ENCODE results near the gene AGXT.

Gene AGXT

DNA sequence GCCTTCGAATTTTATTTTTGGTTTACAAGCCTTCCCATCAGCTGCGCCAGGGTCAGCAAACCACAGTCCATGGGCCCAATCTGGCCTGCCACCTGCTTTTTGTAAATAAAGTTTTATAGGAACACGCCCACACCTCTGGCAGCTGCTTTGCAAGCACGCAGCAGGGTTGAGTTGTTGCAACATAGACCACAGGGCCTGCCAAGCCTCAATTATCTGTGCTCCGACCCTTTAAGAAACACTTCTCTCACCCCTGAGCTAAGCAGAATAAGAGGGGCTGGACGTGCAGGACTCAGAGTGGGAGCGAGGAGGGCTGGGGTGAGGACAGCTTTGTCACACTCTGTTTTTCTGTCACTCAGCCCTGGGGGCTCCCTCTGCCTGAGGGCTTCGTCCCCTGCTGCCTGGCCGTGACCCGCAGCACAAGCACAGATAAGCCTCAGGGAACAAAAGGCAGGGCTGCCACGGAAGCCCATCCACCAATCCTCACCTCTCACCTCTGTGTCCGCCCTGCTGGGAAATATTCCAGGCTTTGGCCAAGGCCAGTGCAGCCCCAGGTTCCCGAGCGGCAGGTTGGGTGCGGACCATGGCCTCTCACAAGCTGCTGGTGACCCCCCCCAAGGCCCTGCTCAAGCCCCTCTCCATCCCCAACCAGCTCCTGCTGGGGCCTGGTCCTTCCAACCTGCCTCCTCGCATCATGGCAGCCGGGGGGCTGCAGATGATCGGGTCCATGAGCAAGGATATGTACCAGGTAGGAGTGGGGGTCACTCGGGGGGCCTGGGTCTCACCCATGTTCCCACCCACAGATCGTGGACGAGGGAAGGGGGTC lies at the start of gene AGXT:
Gene AGXT (plus strand): TSS at position 539 of the 823 bp plus-strand sequence. CDS start 42 bp downstream, at position 581.
- DNase-seq = no peak

DNA sequence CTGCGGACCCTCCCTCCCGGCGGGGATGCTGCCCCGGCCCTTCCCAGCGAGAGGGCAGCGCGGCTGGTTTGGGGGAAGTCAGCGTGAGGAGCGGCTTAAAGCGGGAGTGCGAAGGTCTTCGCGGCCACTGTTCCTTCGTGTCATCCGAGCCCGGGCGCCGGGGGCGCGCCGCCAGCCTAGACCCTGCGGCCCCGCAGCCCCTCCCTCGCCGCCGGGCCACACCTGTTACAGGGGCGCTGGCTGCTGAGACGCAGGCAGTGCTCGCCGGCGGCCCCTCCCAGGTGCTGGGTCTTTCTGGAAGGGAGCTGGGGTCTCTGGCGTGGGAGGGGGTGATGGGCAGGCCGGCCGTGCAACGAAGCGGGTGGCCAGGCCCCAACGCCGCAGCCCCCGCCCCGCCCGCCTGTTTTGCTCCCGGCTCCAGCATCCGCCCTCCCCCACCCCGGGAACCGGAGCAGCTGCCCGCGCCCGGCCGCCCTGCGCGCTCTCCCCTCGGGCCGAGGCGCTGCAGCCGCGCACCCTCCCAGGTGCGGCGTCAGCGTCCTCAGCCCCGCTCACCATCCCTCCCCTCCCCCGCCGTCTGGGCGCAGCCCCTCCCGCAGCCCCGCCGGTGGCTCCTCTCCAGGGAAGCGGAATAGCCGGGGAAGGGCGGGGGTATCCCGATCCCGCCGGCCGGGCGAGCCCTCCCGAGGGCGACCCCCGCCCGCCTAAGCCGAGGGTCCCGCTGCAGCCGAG lies 49.3 kb upstream of the AGXT start:
- no peak for DNase-seq

DNA sequence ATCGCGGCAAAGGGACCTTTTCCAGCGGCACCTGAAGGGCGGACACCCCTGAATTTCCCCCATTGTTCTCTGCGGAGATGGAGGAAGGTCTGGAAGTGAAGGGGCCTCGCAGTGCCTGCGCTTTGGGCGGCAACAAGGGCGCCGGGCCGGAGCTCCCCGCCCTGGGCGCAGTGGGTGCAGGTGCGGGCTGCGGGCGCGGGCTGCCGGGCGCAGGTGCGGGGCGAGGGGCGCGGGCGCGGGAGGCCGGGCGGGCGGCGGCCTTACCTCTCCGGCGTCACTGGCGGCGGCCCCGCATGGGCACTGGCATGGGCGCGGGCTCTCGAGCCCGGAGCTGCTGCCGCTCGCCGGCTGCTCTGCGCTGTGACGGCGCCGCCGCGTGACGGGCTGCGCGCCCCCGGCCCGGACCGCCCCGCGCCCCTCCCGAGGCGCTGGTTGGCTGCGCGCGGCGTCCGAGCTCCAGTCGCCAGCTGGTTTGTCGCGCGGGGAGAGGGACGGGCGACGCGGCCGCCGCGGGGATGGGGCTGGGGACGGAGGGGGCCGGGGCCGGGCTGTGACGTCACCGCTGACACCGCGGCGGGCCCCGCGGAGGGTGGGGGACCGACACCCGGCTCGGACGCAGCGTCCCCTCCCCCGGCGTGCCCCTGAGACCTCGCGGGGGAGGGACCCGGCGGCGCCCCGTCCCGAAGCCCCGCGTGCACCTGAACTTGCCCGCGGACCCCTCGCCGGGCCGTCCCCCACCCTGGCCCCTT lies 48.6 kb upstream of the AGXT start, which contains the start of gene KIF1A:
Gene KIF1A (minus strand): TSS at position 362 of the 749 bp plus-strand sequence. CDS start 22,467 bp downstream, outside the sequence.
- no peak for DNase-seq

DNA sequence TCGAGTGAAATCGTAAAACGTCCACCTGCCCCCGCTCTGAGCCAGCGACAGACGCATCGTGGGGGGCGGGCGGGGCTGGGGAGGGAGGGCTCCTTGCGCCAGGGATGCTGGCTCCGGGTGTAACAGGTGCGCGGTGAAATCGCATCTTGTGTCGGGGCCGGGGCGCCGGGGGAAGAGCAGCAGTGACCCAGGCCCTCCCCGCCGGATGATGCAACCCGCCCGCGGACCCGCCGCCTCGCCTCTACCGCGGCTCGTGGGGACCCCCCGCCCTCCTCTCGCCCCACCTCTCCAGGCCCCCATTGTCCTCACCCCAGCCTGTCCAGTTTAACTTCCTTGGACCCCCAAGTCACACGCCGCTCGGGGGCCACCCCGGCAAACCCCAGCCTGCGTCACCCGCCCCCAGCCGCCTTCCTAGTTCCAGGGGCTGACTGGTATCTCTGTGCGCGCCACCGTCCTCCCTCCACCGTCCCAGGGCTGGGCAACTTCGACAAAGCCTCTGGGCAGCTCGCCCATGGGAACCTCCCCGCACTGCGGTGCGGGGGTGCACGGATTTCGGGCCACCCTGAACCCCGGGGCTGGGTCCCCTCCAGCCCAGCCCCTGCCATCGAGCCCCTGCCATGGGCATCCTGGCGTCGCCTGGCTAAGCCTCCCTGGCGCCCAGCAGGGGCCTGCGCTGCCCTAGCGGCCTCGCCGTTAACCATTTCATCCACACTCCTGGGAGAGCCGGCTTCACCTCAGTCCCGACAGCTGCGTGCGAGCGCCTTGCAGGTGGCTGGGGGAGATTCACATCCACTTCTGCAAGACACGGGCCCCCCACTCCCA lies 47.8 kb upstream of the AGXT start:
- no peak for DNase-seq

DNA sequence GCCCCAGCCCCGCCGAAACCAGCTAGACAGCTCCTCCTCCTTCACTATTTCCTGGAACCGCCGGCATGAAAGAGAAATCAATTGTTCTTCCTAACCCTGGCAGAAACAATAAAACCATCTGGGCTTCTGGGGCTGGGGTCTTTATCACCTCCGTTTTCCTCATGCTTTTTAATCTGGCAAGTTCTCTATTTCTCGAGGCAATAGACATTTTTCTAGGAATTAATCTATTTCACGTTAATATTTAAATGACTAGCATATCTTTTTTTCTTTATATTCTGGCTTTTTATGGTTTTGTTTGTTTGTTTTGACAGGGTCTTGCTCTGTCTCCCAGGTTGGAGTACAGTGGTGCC lies 47.2 kb upstream of the AGXT start:
- DNase-seq = no peak

DNA sequence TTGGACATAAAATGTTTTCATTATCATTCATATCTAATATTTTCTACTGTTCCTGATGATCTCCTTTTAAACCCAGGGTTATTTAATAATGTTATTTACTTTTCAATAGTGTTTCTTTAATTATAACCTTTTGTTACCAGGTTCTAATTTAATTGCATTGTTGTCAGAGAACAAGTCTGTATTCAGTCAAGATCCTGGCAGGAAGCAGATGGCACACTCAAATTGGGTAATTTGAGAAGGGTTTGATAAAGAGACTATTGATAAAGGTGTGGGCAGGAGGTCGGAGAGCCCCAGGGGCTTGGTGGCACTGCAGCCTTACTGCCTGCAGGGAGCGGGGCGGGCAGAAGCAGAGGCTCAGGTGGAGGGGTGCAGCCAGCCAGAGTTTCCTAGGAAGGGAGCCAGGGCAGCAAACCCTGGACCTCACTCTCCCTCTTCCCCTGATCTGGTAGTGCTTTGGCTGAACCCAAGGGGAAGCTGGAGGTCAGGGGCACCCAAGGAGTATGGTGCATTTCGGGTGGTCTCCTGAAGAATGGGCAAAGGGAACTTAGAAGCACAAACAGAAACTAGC lies 46.3 kb upstream of the AGXT start:
- DNase-seq = no peak

DNA sequence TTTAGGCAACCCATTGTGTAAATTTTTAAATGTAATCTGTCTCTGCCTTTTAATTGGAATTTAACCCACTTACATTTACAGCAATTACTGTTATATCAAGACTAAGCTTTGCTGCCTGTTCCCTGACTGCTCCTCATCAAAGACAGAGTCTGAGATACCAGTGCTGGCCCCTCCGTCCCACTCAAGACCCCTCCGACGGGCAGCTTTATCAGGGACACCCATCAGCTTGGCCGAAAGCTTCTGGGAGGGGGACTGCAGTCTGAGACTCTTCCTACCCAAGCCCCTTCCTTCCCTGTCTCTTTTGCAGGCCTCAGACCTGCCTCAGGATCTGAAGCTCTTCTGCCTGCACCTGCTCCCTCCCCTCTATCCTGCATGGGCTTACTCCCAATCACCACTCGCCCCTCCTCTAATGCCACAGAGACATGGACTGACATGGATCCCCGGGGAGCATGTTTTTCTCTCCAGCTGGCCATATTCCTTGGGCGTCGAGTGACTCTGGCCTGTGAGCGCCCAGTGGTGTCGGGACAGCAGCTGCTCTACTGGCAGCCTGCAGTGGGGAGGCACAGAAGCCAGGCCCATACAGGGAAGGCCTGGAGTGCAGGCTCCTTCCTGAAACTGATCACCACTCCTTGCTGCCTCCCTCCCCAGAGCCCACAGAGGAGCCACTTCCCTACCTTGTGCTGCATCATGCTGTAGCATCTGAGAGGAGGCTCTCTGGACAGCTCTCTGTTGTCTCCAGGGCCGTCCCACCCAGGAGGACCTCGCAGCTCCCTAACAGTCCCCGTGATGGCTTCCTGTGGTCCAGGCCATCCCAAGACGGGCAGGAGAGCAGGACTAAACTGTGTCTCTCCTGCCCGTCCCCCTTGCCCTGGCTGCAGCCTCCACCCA lies 44.9 kb upstream of the AGXT start:
- no peak for DNase-seq

DNA sequence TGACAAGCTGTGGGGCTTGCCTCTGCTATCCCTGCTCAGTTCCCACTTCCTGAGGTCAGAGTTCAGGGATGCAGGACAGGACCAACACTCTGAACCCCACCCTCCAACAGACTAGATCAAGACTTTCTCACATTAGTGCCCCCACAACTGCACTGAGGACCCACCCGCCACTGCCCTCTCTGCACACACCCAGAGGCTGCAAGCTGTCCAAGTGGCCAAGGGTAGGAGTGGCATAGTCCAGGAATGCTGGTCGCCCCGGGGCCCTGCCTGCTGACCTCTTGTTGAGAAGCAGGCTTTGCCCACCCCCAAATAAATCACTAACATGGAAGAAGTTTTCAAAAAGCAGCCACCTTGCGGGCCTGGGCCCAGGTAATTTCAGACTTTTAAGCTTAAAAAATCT lies 43.1 kb upstream of the AGXT start:
- DNase-seq = no peak

DNA sequence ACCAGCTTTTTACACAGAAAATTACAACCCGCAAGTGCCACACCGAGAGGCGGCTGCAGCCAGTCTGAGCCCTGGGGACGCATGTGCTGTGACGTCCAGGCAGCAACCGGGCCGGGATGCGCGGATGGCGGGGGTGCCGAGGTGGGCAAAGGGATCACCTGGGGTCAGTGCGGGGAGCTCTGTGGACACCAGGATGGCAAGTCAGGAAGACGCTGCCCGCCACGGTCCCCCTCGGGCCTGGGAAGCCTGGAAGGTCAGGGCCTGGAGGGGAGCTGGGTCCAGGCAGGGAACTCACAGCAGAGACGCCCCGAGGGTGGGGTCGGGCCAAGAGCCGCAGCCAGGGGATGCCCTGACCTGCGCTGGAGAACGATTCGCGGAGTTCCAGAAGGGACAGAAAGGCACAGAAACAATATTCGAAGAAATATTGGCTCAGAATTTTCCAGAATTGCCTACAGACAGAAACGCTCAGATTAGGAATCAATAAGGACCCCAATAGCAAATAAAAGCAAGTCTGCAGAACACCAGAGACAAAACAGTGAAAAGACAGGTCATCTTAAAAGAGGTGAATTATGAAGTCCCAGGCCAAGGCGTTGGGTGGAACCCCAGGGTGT lies 36.9 kb upstream of the AGXT start:
- no peak for DNase-seq

DNA sequence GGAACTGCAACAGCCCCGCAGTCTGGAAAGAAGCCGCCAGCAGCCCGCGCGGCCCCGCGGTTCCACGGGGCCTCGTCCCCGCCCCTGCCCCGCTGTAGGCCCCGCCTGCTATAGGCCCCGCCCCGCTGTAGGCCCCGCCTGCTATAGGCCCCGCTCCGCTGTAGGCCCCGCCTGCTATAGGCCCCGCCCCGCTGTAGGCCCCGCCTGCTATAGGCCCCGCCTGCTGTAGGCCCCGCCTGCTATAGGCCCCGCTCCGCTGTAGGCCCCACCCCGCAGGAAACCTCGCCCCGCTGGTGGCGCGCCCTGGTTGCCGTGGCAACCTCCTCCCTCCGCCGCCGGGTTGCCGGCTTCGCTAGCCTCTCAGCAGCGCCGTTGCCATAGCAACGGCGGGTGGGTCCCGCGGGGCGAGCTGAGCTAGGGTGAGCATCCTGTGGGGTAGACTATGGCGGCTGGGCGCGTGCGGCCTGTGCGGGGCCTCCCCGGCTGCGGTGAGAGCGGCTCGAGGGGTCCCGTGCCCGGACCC lies 36.4 kb upstream of the AGXT start:
- DNase-seq = peak; percentile 80 to 91

DNA sequence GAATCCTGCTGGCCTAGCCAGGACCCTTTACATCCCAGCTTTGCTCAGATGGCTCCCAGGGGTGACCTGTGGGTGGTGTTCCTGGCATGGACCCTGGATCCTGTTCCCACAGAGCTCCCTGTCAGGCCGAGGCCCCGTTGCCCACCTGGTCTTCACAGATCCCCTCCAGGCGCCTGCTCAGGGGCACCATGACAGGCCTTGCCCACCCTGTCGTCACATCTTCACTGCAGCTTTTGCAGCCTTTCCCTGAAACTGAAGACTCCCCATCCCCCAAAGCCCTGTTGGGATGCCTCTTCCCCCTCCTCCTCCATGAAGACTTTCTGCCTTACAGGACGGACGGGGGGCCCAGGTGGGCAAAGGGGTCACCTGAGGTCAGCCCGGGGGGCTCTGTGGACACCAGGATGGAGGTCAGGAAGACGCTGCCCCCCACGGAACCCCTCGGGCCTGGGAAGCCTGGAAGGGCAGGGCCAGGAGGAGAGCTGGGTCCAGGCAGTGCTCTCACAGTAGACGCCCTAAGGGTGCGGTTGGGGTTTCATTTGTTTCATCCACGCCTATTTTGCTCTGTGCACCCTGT lies 35.6 kb upstream of the AGXT start:
- DNase-seq = no peak

DNA sequence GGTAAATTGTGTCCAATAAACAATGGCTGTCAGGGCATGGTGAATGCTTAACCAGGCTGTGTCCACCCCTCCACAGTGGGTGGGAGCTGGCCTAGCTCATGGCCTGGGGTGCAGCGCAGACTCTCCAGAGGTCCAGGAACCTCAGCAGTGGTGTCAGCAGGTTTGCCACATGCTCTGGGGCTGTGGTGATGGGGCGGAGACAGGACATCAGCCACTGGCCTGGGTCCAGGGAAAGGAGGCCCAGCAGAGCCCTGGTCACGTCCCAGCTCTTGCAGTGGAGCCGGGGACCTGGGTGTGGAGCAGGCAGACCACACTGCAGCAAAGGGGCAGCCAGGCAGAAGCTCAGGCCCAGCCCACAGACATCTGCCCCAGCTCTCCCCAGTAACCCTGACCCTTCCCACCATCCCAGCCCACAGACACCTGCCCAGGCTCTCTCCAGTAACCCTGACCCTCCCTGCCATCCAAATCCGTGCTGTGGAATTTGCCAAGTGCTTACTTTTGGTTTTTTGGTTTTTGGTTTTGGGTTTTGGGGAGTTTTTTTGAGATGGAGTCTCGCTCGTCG lies 34.8 kb upstream of the AGXT start:
- DNase-seq = no peak

DNA sequence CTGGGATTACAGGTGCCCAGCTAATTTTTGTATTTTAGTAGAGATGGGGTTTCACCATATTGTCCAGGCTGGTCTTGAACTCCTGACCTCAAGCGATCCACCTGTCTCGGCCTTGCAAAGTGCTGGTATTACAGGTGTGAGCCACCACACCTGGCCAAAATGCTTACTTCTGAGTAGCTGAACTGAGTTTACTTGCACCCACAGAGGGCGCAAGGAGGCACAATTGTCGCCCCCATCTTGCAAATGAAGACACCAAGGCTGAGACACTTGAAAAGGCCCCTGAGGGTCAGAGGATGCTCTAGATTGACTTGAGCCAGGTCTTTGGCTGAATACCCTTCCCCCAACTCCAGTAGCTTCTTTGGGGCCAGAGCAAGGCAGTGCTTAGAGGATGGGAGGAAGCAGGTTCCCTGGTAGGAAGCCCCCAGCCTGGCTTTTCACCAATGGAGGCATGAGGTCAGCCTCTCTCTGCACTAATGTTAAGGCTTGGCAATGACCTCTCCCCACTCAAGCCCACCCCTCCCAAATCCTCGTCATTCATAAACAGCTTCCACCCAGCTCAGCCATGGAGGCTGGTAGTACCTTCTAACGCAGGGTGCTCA lies 34.1 kb upstream of the AGXT start:
- DNase-seq = no peak

DNA sequence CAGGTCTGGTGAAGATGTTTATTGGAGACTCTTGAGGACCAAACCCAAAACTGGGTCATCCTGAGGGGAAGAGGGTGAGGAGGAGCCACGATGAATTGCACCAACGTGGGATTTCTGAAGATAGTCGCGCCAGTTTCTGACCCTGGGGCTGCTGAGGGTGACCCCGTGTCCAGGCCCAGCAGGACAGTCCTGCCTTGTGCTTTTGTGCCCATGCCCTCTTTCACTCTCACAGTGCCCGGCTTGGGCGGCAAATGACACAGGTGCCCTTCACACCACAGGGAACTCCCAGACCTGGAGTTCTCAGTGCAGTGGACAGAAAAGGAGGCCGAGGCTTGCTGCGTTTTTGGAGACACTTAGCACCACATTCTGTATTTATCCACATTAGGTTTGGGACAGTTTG lies 33.1 kb upstream of the AGXT start:
- DNase-seq = no peak

DNA sequence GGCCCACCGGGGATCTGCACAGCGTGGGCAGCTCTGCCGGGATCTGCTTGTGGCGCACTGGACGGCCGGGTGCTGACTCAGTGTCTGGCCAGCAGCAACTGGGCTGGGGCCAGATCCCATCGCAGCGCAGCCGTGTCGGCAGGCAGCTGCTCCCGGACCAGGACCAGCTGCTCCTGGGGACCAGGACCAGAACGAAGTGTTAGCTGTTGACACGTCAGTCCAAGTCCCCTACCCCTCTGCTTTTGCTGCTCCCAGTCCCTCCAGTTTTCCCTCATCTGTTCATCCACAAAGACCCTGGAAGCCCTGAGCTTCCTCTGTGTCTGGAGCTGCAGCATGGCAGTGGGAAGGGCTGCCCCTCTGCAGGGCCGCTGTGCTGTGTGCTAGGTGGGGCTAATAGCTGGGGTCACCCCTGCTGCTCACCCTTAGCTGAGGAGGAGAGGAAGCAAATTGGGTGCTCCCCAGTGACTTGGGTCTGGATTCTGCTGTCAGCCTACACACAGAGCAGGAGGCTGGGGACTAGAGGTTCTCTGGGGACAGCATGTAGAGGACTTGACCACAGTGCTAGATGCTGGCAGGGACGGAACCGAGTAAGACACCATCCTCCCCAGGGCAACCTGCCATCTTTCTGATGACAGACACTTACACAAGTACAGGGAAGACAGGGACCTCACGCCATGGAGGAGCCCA lies 31.7 kb upstream of the AGXT start:
- DNase-seq = no peak

DNA sequence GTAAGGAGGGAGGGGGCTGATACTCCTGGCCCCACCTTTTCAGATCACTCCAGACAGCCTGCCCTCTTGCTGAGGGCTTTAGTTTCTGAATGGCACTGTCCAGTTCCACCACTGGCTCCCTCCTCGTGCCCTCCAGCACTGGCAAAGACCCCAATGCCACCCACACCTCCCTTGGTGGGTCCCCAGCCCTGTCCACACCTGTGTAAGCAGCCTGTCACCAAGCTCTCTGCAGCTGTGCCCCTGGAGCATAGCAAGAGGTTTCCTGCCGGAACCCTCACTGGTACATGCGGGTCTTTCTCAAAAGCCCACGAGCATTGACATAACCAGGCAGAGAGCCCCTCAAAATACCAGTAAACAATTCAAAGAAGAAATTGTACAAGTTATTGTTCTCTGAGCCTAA lies 31.0 kb upstream of the AGXT start:
- DNase-seq = no peak

DNA sequence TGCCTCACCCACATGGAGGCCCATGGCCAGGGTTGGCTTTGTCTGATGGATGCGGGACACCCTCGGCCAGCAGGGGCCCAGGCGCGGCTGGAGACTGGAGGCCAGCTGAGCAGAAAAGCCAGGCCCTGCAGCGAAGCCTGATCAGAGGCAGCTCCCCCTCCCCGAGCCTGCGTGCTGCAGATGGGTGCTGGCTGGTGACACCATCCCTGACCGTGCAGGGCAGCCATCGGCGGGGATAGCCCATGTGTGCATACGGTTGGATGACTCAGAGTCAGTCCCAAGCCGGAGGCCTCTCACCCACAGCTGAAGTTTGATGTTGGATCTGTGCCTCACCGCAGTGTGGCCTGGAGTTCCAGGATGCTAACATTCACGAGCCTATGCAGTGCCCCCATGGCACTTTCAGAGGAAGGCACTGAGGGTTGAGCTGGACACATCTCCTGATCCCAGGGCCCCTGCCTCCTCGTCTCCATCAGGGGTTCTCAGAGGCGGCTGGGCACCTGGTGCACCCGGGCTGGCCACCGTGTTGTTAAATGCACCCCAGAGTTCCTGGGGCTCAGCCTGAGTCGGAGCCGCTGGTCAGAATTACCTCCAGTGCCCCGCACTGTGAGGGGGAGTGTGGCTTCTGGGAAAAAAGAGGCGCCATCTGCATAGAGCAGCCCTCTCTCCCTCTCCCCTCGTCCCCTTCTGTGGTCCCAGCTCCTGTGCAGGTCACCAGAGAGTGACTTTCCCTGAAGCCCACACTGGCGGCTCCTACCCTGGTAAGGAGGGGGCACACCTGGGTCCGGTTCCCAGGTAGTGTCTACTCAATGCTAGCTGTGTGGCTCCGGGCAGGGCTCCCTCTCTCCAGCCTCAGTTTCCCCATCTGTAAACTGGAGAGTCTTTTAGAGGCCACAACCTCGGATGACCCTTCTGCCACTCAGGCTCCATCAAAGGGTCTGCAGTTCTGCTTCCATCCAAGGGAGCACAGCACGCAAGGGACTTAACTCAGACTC lies 29.2 kb upstream of the AGXT start:
- no peak for DNase-seq
